GM23338 (cell line): ENCODE data around the gene S100A13.

Experiments
- CTCF ChIP-seq, 2 experiments: fragments of 200-600 bp in 1 of 2; sonication (generic) in 1 of 2; conservative IDR thresholded peaks; 2 replicates each; pipeline versions ENCODE4 v1.5.1 to v1.6.1; 2016 to 2017; ENCODE audit warnings: antibody characterized with exemption in 2 of 2, low read depth in 2 of 2, mild to moderate bottlenecking in 2 of 2, moderate library complexity in 1 of 2
- EZH2 ChIP-seq: fragments of 200-600 bp; sonication (generic); IDR thresholded peaks from one replicate; pipeline ENCODE4 v1.8.0; 2017; ENCODE audit warnings: antibody characterized with exemption, mild to moderate bottlenecking, low read depth; ENCODE audit not compliant: unreplicated experiment
- EZH2phosphoT487 ChIP-seq: fragments of 200-600 bp; sonication (generic); IDR thresholded peaks from one replicate; pipeline ENCODE4 v1.8.1; 2018; ENCODE audit warnings: antibody characterized with exemption; ENCODE audit not compliant: unreplicated experiment

GRCh38 chr1:153571706-153572105 is 55.6 kb downstream of the S100A13 start:
- TF ChIP-seq CTCF (conservative IDR thresholded peaks at IDR 0.05; ENCODE audit: low read depth in 2 of 2) = no peak
- no peak for TF ChIP-seq EZH2
- TF ChIP-seq EZH2phosphoT487 = no peak
